Sigmoid colon (tissue), 4 donors: ENCODE data around the gene TGIF1.

Experiments
- EP300 ChIP-seq, 4 donors: sonication (generic); formaldehyde crosslinking; IDR thresholded peaks; one replicate each; pipeline ENCODE4 v1.6.1; 2017; ENCODE audit warnings: antibody characterized with exemption in 4 of 4
- POLR2A ChIP-seq, 2 donors: fragments of 450-650 bp; IDR thresholded peaks; one replicate each; pipeline ENCODE4 v1.6.1; 2016; ENCODE audit warnings: antibody characterized with exemption in 2 of 2, mild to moderate bottlenecking in 2 of 2, moderate library complexity in 2 of 2
- POLR2AphosphoS5 ChIP-seq, 4 donors: sonication (generic); formaldehyde crosslinking; IDR thresholded peaks; one replicate each; pipeline ENCODE4 v1.6.1; 2017; ENCODE audit warnings: antibody characterized with exemption in 4 of 4
- TF ChIP-seq, protein P1 (sequence below), 4 experiments: fragments of 450-650 bp in 3 of 4; fragments of 200-600 bp in 1 of 4; IDR thresholded peaks; one replicate each; pipeline ENCODE4 v1.5.1; 2016 to 2019; ENCODE audit warnings: antibody characterized with exemption in 4 of 4, mild to moderate bottlenecking in 3 of 4, moderate library complexity in 2 of 4

- TF ChIP-seq, protein P1, sequence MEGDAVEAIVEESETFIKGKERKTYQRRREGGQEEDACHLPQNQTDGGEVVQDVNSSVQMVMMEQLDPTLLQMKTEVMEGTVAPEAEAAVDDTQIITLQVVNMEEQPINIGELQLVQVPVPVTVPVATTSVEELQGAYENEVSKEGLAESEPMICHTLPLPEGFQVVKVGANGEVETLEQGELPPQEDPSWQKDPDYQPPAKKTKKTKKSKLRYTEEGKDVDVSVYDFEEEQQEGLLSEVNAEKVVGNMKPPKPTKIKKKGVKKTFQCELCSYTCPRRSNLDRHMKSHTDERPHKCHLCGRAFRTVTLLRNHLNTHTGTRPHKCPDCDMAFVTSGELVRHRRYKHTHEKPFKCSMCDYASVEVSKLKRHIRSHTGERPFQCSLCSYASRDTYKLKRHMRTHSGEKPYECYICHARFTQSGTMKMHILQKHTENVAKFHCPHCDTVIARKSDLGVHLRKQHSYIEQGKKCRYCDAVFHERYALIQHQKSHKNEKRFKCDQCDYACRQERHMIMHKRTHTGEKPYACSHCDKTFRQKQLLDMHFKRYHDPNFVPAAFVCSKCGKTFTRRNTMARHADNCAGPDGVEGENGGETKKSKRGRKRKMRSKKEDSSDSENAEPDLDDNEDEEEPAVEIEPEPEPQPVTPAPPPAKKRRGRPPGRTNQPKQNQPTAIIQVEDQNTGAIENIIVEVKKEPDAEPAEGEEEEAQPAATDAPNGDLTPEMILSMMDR (IDR thresholded peaks at IDR 0.05): no peak
- TF ChIP-seq POLR2A (IDR thresholded peaks at IDR 0.05): no peak
- TF ChIP-seq EP300 (IDR thresholded peaks at IDR 0.05): no peak
- no peak for TF ChIP-seq POLR2AphosphoS5 (IDR thresholded peaks at IDR 0.05)
Observed at GRCh38 chr18:3478262-3478978, 28.4 kb downstream of the TGIF1 start.
